ENCODE results near the gene MCM5.

Gene MCM5

DNA sequence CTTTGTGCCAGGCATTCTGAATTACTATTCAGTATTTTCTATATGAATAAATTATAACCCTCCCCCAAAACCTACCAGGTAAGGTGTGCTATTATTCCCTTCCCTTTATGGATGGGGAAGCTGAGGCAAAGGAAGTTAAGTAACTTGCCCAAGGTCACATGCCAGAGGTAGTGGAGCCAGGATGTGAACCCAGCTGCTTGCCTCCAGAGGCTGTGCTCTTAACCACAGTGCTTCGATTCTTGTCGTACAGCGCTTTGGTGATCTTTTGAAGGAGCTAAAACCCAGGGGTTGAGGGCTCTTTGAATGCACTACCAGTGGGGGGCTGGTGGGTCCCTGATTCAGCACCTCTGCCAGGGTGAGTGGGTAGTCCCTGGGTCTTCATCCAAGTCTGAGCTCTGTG is 18.8 kb downstream of the MCM5 start:
- H4K5ac ChIP-seq (ENCODE audit: low read length), result no peak overlapping the region
- H3K56ac ChIP-seq (ENCODE audit: low read length), result no peak overlapping the region
- H3K79me1 ChIP-seq (ENCODE audit: low read length), result no peaks in the 10 kb centered on the region
- H2AK5ac ChIP-seq (ENCODE audit: low read length), result no peak overlapping the region
- peaks cover 53% of the 10 kb centered on the region for H3K36me3 ChIP-seq (ENCODE audit: control insufficient read depth, insufficient read depth, low read length)
- no CpG with 5 or more reads among the region's 3 CpGs for WGBS (ENCODE audit: extremely low coverage, insufficient coverage, low lambda C conversion rate)
- H4K8ac ChIP-seq (ENCODE audit: low read depth, low read length), result no peak overlapping the region
- DNase-seq, result no peak
- no peak overlapping the region for H2BK120ac ChIP-seq (ENCODE audit: low read depth, low read length)
- no peak overlapping the region for H2BK15ac ChIP-seq (replicated peaks; ENCODE audit: low read depth)
- H3K79me2 ChIP-seq (ENCODE audit: control insufficient read depth, insufficient read depth, low read length), result no peaks in the 10 kb centered on the region
- no peak overlapping the region for H3K23ac ChIP-seq (ENCODE audit: low read length)
- H2BK5ac ChIP-seq (ENCODE audit: low read length), result no peak overlapping the region
- no peak overlapping the region for H3K27ac ChIP-seq (ENCODE audit: low read depth, low read length)
- no peak overlapping the region for H3K9ac ChIP-seq (ENCODE audit: low read length)
- no peak overlapping the region for H3K4me2 ChIP-seq (ENCODE audit: low read length)
- no peak overlapping the region for H3K4ac ChIP-seq (ENCODE audit: low read depth, low read length)
- no peaks in the 10 kb centered on the region for H3K27me3 ChIP-seq (ENCODE audit: insufficient read depth, low read length, poor library complexity)
- no peak overlapping the region for H3K4me3 ChIP-seq (ENCODE audit: low read length)
- no peak overlapping the region for H3K18ac ChIP-seq (ENCODE audit: low read length)
- H3K4me1 ChIP-seq (ENCODE audit: control insufficient read depth, low read depth, low read length), result no peaks in the 10 kb centered on the region

DNA sequence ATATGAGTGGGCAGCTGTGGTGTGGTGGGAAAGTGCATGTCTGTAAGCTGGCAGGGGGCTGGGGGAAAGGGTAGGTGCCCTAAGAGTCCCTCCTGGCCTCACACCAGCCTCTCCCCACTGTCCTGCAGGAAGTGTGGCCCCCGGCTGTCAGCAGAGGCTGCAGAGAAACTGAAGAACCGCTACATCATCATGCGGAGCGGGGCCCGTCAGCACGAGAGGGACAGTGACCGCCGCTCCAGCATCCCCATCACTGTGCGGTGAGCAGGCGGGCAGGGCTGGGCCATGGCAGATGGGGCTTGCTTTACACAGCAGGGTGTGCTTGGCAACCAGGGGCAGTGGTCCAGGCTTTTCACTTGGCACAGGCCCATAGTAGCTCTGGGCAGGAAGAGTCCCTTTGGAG is 19.8 kb downstream of the MCM5 start:
- Histone ChIP-seq H3K4me3 (ENCODE audit: low read length) (no peak overlapping the region), H4K8ac (ENCODE audit: low read depth, low read length) (no peak overlapping the region), H3K4me1 (ENCODE audit: control insufficient read depth, low read depth, low read length) (no peaks in the 10 kb centered on the region), H2BK5ac (ENCODE audit: low read length) (no peak overlapping the region), H3K18ac (ENCODE audit: low read length) (no peak overlapping the region), H3K27ac (ENCODE audit: low read depth, low read length) (no peak overlapping the region), H3K79me2 (ENCODE audit: control insufficient read depth, insufficient read depth, low read length) (no peaks in the 10 kb centered on the region), H3K4ac (ENCODE audit: low read depth, low read length) (no peak overlapping the region), H3K9ac (ENCODE audit: low read length) (no peak overlapping the region), H3K27me3 (ENCODE audit: insufficient read depth, low read length, poor library complexity) (no peaks in the 10 kb centered on the region), H3K56ac (ENCODE audit: low read length) (no peak overlapping the region), H3K23ac (ENCODE audit: low read length) (no peak overlapping the region), H4K5ac (ENCODE audit: low read length) (no peak overlapping the region), H2BK120ac (ENCODE audit: low read depth, low read length) (no peak overlapping the region), H2BK15ac (replicated peaks; ENCODE audit: low read depth) (no peak overlapping the region), H2AK5ac (ENCODE audit: low read length) (no peak overlapping the region), H3K79me1 (ENCODE audit: low read length) (no peaks in the 10 kb centered on the region), H3K4me2 (ENCODE audit: low read length) (no peak overlapping the region), H3K36me3 (ENCODE audit: control insufficient read depth, insufficient read depth, low read length) (peaks cover 57% of the 10 kb centered on the region)
- no peak for DNase-seq
- no CpG with 5 or more reads among the region's 10 CpGs for WGBS (ENCODE audit: extremely low coverage, insufficient coverage, low lambda C conversion rate)

DNA sequence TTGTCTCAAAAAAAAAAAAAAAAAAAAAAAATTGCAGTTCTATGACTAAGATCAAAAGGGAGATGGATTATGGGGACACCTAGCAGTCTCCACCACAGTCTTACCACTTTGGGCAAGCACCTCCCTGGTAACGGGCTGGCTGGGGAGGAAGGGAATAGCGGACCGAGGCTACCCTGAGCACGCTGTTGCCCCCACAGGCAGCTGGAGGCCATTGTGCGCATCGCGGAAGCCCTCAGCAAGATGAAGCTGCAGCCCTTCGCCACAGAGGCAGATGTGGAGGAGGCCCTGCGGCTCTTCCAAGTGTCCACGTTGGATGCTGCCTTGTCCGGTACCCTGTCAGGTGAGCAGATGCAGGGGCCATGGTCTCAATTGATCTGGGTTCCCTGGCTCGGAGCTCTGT is 21.2 kb downstream of the MCM5 start:
- no peak overlapping the region for H3K4me3 ChIP-seq (ENCODE audit: low read length)
- H3K4ac ChIP-seq (ENCODE audit: low read depth, low read length), result no peak overlapping the region
- H3K9ac ChIP-seq (ENCODE audit: low read length), result no peak overlapping the region
- H3K27ac ChIP-seq (ENCODE audit: low read depth, low read length), result no peak overlapping the region
- no peak overlapping the region for H3K18ac ChIP-seq (ENCODE audit: low read length)
- no CpG with 5 or more reads among the region's 12 CpGs for WGBS (ENCODE audit: extremely low coverage, insufficient coverage, low lambda C conversion rate)
- H2AK5ac ChIP-seq (ENCODE audit: low read length), result no peak overlapping the region
- peaks cover 52% of the 10 kb centered on the region for H3K36me3 ChIP-seq (ENCODE audit: control insufficient read depth, insufficient read depth, low read length)
- H3K23ac ChIP-seq (ENCODE audit: low read length), result no peak overlapping the region
- no peak overlapping the region for H3K56ac ChIP-seq (ENCODE audit: low read length)
- peak; percentile 38 for DNase-seq
- no peak overlapping the region for H3K4me2 ChIP-seq (ENCODE audit: low read length)
- H3K4me1 ChIP-seq (ENCODE audit: control insufficient read depth, low read depth, low read length), result no peaks in the 10 kb centered on the region
- no peaks in the 10 kb centered on the region for H3K79me2 ChIP-seq (ENCODE audit: control insufficient read depth, insufficient read depth, low read length)
- H3K79me1 ChIP-seq (ENCODE audit: low read length), result peaks cover 4% of the 10 kb centered on the region
- no peak overlapping the region for H2BK15ac ChIP-seq (replicated peaks; ENCODE audit: low read depth)
- no peak overlapping the region for H4K8ac ChIP-seq (ENCODE audit: low read depth, low read length)
- H2BK5ac ChIP-seq (ENCODE audit: low read length), result no peak overlapping the region
- no peaks in the 10 kb centered on the region for H3K27me3 ChIP-seq (ENCODE audit: insufficient read depth, low read length, poor library complexity)
- H4K5ac ChIP-seq (ENCODE audit: low read length), result no peak overlapping the region
- H2BK120ac ChIP-seq (ENCODE audit: low read depth, low read length), result no peak overlapping the region

DNA sequence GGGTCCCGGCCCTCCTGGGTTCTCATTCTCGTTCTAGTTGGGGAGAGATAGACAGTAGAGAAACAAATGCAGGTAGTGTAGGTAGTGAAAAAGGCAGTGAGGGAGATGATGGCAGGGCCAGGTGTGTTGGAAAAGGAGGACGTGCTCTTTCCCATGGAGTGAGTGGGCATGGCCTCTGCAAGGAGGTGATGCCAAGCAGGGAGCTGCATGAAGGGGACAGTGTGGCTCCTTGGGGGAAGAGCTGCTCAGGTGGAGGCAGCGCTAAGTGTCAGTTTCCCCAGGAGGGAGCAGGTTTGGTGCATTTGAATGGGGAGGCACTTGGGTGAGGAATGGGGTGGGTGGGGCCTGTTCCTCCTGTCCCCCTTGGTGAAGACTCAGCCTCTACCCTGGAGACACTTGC is 22.2 kb downstream of the MCM5 start:
- Histone ChIP-seq H3K4me2 (ENCODE audit: low read length) (no peak overlapping the region), H2BK120ac (ENCODE audit: low read depth, low read length) (no peak overlapping the region), H2BK15ac (replicated peaks; ENCODE audit: low read depth) (no peak overlapping the region), H3K36me3 (ENCODE audit: control insufficient read depth, insufficient read depth, low read length) (peaks cover 46% of the 10 kb centered on the region), H3K79me1 (ENCODE audit: low read length) (peaks cover 4% of the 10 kb centered on the region), H3K27ac (ENCODE audit: low read depth, low read length) (no peak overlapping the region), H3K4me3 (ENCODE audit: low read length) (no peak overlapping the region), H3K4me1 (ENCODE audit: control insufficient read depth, low read depth, low read length) (no peaks in the 10 kb centered on the region), H3K9ac (ENCODE audit: low read length) (no peak overlapping the region), H4K5ac (ENCODE audit: low read length) (no peak overlapping the region), H2BK5ac (ENCODE audit: low read length) (no peak overlapping the region), H4K8ac (ENCODE audit: low read depth, low read length) (no peak overlapping the region), H3K27me3 (ENCODE audit: insufficient read depth, low read length, poor library complexity) (no peaks in the 10 kb centered on the region), H3K4ac (ENCODE audit: low read depth, low read length) (no peak overlapping the region), H3K18ac (ENCODE audit: low read length) (no peak overlapping the region), H3K79me2 (ENCODE audit: control insufficient read depth, insufficient read depth, low read length) (no peaks in the 10 kb centered on the region), H3K23ac (ENCODE audit: low read length) (no peak overlapping the region), H2AK5ac (ENCODE audit: low read length) (no peak overlapping the region), H3K56ac (ENCODE audit: low read length) (no peak overlapping the region)
- DNase-seq, result no peak
- no CpG with 5 or more reads among the region's 4 CpGs for WGBS (ENCODE audit: extremely low coverage, insufficient coverage, low lambda C conversion rate)

DNA sequence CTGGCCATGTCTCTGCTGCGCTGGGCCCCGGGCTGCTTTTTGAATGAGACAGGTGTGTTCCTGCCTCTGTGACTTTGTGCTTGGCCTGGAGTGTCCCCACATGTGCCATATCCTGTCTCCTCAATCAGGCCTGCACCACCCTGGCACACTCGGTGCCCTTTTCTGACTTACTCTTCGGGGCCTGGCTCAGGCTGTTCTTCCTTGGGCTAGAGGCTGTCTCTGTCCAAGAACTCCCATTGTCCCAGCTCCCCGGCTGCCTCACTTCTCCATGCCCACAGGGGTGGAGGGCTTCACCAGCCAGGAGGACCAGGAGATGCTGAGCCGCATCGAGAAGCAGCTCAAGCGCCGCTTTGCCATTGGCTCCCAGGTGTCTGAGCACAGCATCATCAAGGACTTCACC is 23.0 kb downstream of the MCM5 start:
- no peak overlapping the region for H3K18ac ChIP-seq (ENCODE audit: low read length)
- H3K23ac ChIP-seq (ENCODE audit: low read length), result no peak overlapping the region
- WGBS (ENCODE audit: extremely low coverage, insufficient coverage, low lambda C conversion rate), result no CpG with 5 or more reads among the region's 9 CpGs
- H4K8ac ChIP-seq (ENCODE audit: low read depth, low read length), result no peak overlapping the region
- no peaks in the 10 kb centered on the region for H3K27me3 ChIP-seq (ENCODE audit: insufficient read depth, low read length, poor library complexity)
- H3K4me2 ChIP-seq (ENCODE audit: low read length), result no peak overlapping the region
- H2BK5ac ChIP-seq (ENCODE audit: low read length), result no peak overlapping the region
- H2BK120ac ChIP-seq (ENCODE audit: low read depth, low read length), result no peak overlapping the region
- H3K79me2 ChIP-seq (ENCODE audit: control insufficient read depth, insufficient read depth, low read length), result no peaks in the 10 kb centered on the region
- H3K4me3 ChIP-seq (ENCODE audit: low read length), result no peak overlapping the region
- no peak overlapping the region for H3K9ac ChIP-seq (ENCODE audit: low read length)
- H3K27ac ChIP-seq (ENCODE audit: low read depth, low read length), result no peak overlapping the region
- H3K4me1 ChIP-seq (ENCODE audit: control insufficient read depth, low read depth, low read length), result no peaks in the 10 kb centered on the region
- peaks cover 41% of the 10 kb centered on the region for H3K36me3 ChIP-seq (ENCODE audit: control insufficient read depth, insufficient read depth, low read length)
- DNase-seq, result no peak
- H3K79me1 ChIP-seq (ENCODE audit: low read length), result peaks cover 4% of the 10 kb centered on the region
- H2BK15ac ChIP-seq (replicated peaks; ENCODE audit: low read depth), result no peak overlapping the region
- no peak overlapping the region for H3K56ac ChIP-seq (ENCODE audit: low read length)
- H4K5ac ChIP-seq (ENCODE audit: low read length), result no peak overlapping the region
- H2AK5ac ChIP-seq (ENCODE audit: low read length), result no peak overlapping the region
- no peak overlapping the region for H3K4ac ChIP-seq (ENCODE audit: low read depth, low read length)

DNA sequence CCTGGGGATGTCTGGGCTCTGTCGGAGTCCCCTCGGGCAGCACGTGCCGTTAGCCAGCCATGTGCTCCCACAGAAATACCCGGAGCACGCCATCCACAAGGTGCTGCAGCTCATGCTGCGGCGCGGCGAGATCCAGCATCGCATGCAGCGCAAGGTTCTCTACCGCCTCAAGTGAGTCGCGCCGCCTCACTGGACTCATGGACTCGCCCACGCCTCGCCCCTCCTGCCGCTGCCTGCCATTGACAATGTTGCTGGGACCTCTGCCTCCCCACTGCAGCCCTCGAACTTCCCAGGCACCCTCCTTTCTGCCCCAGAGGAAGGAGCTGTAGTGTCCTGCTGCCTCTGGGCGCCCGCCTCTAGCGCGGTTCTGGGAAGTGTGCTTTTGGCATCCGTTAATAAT is 24.1 kb downstream of the MCM5 start:
- no peak overlapping the region for H4K5ac ChIP-seq (ENCODE audit: low read length)
- no peak overlapping the region for H3K4ac ChIP-seq (ENCODE audit: low read depth, low read length)
- H3K27me3 ChIP-seq (ENCODE audit: insufficient read depth, low read length, poor library complexity), result no peaks in the 10 kb centered on the region
- no CpG with 5 or more reads among the region's 26 CpGs for WGBS (ENCODE audit: extremely low coverage, insufficient coverage, low lambda C conversion rate)
- no peak overlapping the region for H3K4me3 ChIP-seq (ENCODE audit: low read length)
- H3K79me1 ChIP-seq (ENCODE audit: low read length), result peaks cover 4% of the 10 kb centered on the region
- no peak overlapping the region for H3K9ac ChIP-seq (ENCODE audit: low read length)
- H3K23ac ChIP-seq (ENCODE audit: low read length), result no peak overlapping the region
- H4K8ac ChIP-seq (ENCODE audit: low read depth, low read length), result no peak overlapping the region
- no peak for DNase-seq
- H3K27ac ChIP-seq (ENCODE audit: low read depth, low read length), result no peak overlapping the region
- H2BK5ac ChIP-seq (ENCODE audit: low read length), result no peak overlapping the region
- no peaks in the 10 kb centered on the region for H3K4me1 ChIP-seq (ENCODE audit: control insufficient read depth, low read depth, low read length)
- no peak overlapping the region for H2AK5ac ChIP-seq (ENCODE audit: low read length)
- H2BK120ac ChIP-seq (ENCODE audit: low read depth, low read length), result no peak overlapping the region
- H3K18ac ChIP-seq (ENCODE audit: low read length), result no peak overlapping the region
- no peak overlapping the region for H3K56ac ChIP-seq (ENCODE audit: low read length)
- H3K36me3 ChIP-seq (ENCODE audit: control insufficient read depth, insufficient read depth, low read length), result peaks cover 36% of the 10 kb centered on the region
- H2BK15ac ChIP-seq (replicated peaks; ENCODE audit: low read depth), result no peak overlapping the region
- H3K4me2 ChIP-seq (ENCODE audit: low read length), result no peak overlapping the region
- no peaks in the 10 kb centered on the region for H3K79me2 ChIP-seq (ENCODE audit: control insufficient read depth, insufficient read depth, low read length)
